SK-N-SH treated with all-trans-retinoic acid at 6 μM for 48 hours (cell line): ENCODE data around the gene ADAMTS15.

ENCODE experiments used
- ATAC-seq: fragments of 200-7000 bp; cut with Tn5 transposase; 3 replicates; pipeline ENCODE4 v1.9.1; 2020; ENCODE audit warnings: mild to moderate bottlenecking, moderate library complexity
- ARNTL ChIP-seq: fragments of 450-650 bp; formaldehyde crosslinking; IDR thresholded peaks from 2 replicates; pipeline ENCODE4 v1.5.0; 2020; ENCODE audit warnings: low read depth, mild to moderate bottlenecking, moderate library complexity, borderline replicate concordance
- BACH2 ChIP-seq: fragments of 250-450 bp; sonication (Bioruptor Pico); IDR thresholded peaks from 2 replicates; pipeline ENCODE4 v1.9.0; 2021; ENCODE audit warnings: mild to moderate bottlenecking, borderline replicate concordance
- CSDC2 ChIP-seq: fragments of 250-450 bp; sonication (Bioruptor Pico); IDR thresholded peaks from 2 replicates; pipeline ENCODE4 v1.5.0; 2020; ENCODE audit warnings: mild to moderate bottlenecking, moderate library complexity
- ESRRG ChIP-seq: fragments of 250-450 bp; sonication (Bioruptor Pico); IDR thresholded peaks from 2 replicates; pipeline ENCODE4 v1.6.1; 2021; ENCODE audit warnings: mild to moderate bottlenecking
- GLIS3 ChIP-seq: fragments of 250-450 bp; sonication (Bioruptor Pico); IDR thresholded peaks from 2 replicates; pipeline ENCODE4 v1.5.0; 2020; ENCODE audit warnings: mild to moderate bottlenecking, moderate library complexity
- ISL1 ChIP-seq: fragments of 250-450 bp; sonication (Bioruptor Pico); IDR thresholded peaks from 2 replicates; pipeline ENCODE4 v2.1.2; 2022; ENCODE audit warnings: mild to moderate bottlenecking, moderate library complexity
- OSR1 ChIP-seq: fragments of 250-450 bp; sonication (Bioruptor Pico); IDR thresholded peaks from 2 replicates; pipeline ENCODE4 v1.8.0; 2022; ENCODE audit warnings: moderate library complexity, mild to moderate bottlenecking, inconsistent platforms
- RARB ChIP-seq: fragments of 250-450 bp; sonication (Bioruptor Pico); IDR thresholded peaks from 2 replicates; pipeline ENCODE4 v1.8.0; 2021; ENCODE audit warnings: mild to moderate bottlenecking, moderate library complexity
- SNAI2 ChIP-seq: fragments of 250-450 bp; sonication (Bioruptor Pico); IDR thresholded peaks from 2 replicates; pipeline ENCODE4 v1.5.0; 2020; ENCODE audit warnings: mild to moderate bottlenecking, moderate library complexity
- TCF4 ChIP-seq: fragments of 250-450 bp; sonication (Bioruptor Pico); IDR thresholded peaks from 2 replicates; pipeline ENCODE4 v1.8.0; 2021; ENCODE audit warnings: mild to moderate bottlenecking, moderate library complexity, borderline replicate concordance
- ZFP30 ChIP-seq: fragments of 450-650 bp; formaldehyde crosslinking; IDR thresholded peaks from 2 replicates; pipeline ENCODE4 v1.5.0; 2022; ENCODE audit warnings: mild to moderate bottlenecking, moderate library complexity
- ZNF70 ChIP-seq: fragments of 450-650 bp; formaldehyde crosslinking; IDR thresholded peaks from 2 replicates; pipeline ENCODE4 v1.5.0; 2020; ENCODE audit warnings: mild to moderate bottlenecking, moderate library complexity
- TF ChIP-seq, protein P1 (sequence below): fragments of 250-450 bp; sonication (Bioruptor Pico); IDR thresholded peaks from 2 replicates; pipeline ENCODE4 v1.5.0; 2020; ENCODE audit warnings: mild to moderate bottlenecking, moderate library complexity
- TF ChIP-seq, protein P2 (sequence below): fragments of 250-450 bp; sonication (Bioruptor Pico); IDR thresholded peaks from 2 replicates; pipeline ENCODE4 v1.8.0; 2021; ENCODE audit warnings: low read depth, mild to moderate bottlenecking, moderate library complexity, borderline replicate concordance
- TF ChIP-seq, protein P3 (sequence below): fragments of 250-450 bp; sonication (Bioruptor Pico); IDR thresholded peaks from 2 replicates; pipeline ENCODE4 v1.8.0; 2020; ENCODE audit warnings: mild to moderate bottlenecking, moderate library complexity, borderline replicate concordance
- TF ChIP-seq, protein P4 (sequence below): fragments of 250-450 bp; sonication (Bioruptor Pico); IDR thresholded peaks from 2 replicates; pipeline ENCODE4 v1.5.1; 2020; ENCODE audit warnings: low read depth, mild to moderate bottlenecking, moderate library complexity
- TF ChIP-seq, protein P5 (sequence below): fragments of 250-450 bp; sonication (Bioruptor Pico); IDR thresholded peaks from 2 replicates; pipeline ENCODE4 v1.5.1; 2021; ENCODE audit warnings: mild to moderate bottlenecking, moderate library complexity

ADAMTS15 gene

DNA sequence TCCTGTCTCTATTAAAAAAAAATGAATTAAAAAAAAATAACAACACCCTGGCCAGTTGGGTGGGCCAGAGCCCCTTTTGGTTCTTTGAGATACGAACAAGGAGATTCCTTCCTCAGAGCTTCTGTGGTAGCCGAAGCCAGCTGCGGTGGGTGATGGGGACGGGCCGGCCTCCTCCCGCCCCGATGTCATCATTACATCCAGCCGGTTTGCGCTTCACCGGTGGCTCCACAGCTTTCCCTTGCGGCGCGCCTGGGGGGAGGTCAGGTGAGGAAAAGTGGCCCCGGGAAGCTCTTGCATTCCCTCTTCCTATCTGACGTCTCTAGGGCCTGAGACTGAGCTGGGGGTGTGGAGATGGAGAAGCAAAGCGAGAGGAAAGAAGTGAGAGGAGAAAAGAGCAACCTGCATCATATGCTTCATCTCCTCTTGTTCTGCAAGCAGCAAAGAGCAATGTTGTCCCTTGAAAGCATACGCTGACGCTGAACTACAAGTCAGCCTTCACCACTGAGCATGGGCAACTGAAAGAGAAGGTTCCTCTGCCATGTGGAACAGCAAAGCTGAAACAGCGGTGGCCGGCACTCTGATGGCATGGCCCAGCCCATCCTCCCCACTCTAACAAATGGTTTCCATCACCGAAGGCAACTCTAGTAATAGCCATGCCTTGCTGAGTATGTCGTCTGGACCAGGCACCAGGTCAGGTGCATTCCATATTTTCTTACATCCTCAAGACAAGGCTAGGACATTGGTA is 26.0 kb upstream of the ADAMTS15 start (continued):
- TF ChIP-seq, protein P1, sequence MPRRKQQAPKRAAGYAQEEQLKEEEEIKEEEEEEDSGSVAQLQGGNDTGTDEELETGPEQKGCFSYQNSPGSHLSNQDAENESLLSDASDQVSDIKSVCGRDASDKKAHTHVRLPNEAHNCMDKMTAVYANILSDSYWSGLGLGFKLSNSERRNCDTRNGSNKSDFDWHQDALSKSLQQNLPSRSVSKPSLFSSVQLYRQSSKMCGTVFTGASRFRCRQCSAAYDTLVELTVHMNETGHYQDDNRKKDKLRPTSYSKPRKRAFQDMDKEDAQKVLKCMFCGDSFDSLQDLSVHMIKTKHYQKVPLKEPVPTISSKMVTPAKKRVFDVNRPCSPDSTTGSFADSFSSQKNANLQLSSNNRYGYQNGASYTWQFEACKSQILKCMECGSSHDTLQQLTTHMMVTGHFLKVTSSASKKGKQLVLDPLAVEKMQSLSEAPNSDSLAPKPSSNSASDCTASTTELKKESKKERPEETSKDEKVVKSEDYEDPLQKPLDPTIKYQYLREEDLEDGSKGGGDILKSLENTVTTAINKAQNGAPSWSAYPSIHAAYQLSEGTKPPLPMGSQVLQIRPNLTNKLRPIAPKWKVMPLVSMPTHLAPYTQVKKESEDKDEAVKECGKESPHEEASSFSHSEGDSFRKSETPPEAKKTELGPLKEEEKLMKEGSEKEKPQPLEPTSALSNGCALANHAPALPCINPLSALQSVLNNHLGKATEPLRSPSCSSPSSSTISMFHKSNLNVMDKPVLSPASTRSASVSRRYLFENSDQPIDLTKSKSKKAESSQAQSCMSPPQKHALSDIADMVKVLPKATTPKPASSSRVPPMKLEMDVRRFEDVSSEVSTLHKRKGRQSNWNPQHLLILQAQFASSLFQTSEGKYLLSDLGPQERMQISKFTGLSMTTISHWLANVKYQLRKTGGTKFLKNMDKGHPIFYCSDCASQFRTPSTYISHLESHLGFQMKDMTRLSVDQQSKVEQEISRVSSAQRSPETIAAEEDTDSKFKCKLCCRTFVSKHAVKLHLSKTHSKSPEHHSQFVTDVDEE (CRISPR knock-in tag) = no peak
- TF ChIP-seq ARNTL (CRISPR knock-in tag) (no peak), OSR1 (no peak)
- TF ChIP-seq, protein P2, sequence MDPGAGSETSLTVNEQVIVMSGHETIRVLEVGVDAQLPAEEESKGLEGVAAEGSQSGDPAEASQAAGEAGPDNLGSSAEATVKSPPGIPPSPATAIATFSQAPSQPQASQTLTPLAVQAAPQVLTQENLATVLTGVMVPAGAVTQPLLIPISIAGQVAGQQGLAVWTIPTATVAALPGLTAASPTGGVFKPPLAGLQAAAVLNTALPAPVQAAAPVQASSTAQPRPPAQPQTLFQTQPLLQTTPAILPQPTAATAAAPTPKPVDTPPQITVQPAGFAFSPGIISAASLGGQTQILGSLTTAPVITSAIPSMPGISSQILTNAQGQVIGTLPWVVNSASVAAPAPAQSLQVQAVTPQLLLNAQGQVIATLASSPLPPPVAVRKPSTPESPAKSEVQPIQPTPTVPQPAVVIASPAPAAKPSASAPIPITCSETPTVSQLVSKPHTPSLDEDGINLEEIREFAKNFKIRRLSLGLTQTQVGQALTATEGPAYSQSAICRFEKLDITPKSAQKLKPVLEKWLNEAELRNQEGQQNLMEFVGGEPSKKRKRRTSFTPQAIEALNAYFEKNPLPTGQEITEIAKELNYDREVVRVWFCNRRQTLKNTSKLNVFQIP = no peak

DNA sequence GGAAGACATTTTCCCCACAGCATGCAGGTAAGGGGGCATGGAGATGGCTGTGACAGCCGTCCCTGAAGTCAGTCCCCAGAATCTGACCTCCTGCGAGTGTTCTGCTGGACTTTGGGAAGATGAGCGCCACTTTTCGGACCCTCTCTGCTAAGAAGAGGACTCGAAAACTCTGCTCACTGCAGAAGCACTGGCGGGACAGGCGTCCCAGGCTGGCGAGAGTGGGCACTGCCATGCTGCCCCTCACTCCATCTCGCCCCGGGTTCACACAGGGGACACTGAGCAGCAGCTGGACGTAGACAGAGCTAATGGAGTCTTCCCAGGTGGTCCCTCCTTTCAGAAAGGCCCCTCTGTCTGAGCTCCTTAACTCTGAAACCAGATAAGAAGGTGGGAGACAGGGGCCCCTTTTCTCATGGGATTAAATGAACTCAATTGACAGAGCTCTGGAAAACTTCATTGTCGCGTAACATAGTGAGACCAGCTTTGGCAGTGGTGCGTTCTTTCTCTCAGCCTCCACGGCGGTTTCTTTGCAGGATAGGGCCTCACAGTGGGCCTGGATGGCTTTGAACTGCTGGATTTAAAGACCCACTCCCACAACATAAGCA is 24.8 kb upstream of the ADAMTS15 start:
- TF ChIP-seq TCF4 (CRISPR knock-in tag) = no peak
- no peak for TF ChIP-seq SNAI2 (CRISPR knock-in tag)
- no peak for TF ChIP-seq ZNF70 (CRISPR knock-in tag)
- TF ChIP-seq ZFP30 (CRISPR knock-in tag) = no peak
- no peak for TF ChIP-seq ARNTL (CRISPR knock-in tag)
- TF ChIP-seq RARB (CRISPR knock-in tag) = no peak
- no peak for TF ChIP-seq ESRRG (CRISPR knock-in tag)
- TF ChIP-seq, protein P3, sequence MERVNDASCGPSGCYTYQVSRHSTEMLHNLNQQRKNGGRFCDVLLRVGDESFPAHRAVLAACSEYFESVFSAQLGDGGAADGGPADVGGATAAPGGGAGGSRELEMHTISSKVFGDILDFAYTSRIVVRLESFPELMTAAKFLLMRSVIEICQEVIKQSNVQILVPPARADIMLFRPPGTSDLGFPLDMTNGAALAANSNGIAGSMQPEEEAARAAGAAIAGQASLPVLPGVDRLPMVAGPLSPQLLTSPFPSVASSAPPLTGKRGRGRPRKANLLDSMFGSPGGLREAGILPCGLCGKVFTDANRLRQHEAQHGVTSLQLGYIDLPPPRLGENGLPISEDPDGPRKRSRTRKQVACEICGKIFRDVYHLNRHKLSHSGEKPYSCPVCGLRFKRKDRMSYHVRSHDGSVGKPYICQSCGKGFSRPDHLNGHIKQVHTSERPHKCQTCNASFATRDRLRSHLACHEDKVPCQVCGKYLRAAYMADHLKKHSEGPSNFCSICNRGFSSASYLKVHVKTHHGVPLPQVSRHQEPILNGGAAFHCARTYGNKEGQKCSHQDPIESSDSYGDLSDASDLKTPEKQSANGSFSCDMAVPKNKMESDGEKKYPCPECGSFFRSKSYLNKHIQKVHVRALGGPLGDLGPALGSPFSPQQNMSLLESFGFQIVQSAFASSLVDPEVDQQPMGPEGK (CRISPR knock-in tag) = no peak
- TF ChIP-seq, protein P4, sequence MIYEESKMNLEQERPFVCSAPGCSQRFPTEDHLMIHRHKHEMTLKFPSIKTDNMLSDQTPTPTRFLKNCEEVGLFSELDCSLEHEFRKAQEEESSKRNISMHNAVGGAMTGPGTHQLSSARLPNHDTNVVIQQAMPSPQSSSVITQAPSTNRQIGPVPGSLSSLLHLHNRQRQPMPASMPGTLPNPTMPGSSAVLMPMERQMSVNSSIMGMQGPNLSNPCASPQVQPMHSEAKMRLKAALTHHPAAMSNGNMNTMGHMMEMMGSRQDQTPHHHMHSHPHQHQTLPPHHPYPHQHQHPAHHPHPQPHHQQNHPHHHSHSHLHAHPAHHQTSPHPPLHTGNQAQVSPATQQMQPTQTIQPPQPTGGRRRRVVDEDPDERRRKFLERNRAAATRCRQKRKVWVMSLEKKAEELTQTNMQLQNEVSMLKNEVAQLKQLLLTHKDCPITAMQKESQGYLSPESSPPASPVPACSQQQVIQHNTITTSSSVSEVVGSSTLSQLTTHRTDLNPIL (CRISPR knock-in tag) = no peak
- no peak for TF ChIP-seq BACH2
- no peak for TF ChIP-seq CSDC2 (CRISPR knock-in tag)
- TF ChIP-seq, protein P1 (CRISPR knock-in tag) = no peak
- TF ChIP-seq GLIS3 = no peak
- TF ChIP-seq, protein P5, sequence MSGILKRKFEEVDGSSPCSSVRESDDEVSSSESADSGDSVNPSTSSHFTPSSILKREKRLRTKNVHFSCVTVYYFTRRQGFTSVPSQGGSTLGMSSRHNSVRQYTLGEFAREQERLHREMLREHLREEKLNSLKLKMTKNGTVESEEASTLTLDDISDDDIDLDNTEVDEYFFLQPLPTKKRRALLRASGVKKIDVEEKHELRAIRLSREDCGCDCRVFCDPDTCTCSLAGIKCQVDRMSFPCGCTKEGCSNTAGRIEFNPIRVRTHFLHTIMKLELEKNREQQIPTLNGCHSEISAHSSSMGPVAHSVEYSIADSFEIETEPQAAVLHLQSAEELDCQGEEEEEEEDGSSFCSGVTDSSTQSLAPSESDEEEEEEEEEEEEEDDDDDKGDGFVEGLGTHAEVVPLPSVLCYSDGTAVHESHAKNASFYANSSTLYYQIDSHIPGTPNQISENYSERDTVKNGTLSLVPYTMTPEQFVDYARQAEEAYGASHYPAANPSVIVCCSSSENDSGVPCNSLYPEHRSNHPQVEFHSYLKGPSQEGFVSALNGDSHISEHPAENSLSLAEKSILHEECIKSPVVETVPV (CRISPR knock-in tag) = no peak
- no peak for TF ChIP-seq ISL1 (CRISPR knock-in tag)
- no peak for ATAC-seq
